Measurements from ENCODE around the gene TMEM176B.

DNA sequence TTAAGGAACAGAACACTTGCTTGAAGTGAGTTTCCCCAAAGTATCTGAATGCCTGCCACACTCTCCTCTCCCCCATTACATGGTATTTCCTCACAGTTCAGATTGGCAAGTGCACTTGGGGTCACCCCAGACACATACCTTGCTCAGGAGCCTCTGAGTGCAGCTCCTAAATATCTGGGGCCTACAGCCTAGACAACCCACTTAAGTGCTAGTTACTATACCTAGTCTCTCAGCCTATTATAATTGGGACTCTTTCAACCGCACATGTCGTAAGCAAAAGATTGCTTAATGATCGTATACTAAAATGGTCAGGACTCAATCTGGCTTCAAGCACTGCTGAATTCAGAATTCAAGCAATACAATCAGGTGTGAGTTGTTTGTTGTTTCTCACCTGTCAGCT is 19.9 kb downstream of the TMEM176B start:
- TF ChIP-seq, protein P1, sequence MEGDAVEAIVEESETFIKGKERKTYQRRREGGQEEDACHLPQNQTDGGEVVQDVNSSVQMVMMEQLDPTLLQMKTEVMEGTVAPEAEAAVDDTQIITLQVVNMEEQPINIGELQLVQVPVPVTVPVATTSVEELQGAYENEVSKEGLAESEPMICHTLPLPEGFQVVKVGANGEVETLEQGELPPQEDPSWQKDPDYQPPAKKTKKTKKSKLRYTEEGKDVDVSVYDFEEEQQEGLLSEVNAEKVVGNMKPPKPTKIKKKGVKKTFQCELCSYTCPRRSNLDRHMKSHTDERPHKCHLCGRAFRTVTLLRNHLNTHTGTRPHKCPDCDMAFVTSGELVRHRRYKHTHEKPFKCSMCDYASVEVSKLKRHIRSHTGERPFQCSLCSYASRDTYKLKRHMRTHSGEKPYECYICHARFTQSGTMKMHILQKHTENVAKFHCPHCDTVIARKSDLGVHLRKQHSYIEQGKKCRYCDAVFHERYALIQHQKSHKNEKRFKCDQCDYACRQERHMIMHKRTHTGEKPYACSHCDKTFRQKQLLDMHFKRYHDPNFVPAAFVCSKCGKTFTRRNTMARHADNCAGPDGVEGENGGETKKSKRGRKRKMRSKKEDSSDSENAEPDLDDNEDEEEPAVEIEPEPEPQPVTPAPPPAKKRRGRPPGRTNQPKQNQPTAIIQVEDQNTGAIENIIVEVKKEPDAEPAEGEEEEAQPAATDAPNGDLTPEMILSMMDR (conservative IDR thresholded peaks at IDR 0.05; ENCODE audit: low read length): no peak
- no peak for TF ChIP-seq EZH2phosphoT487 (IDR thresholded peaks at IDR 0.05; ENCODE audit: borderline replicate concordance, low read depth, low read length)

Data from OCI-LY7 (cell line).